GM19452 (cell line): Measurements from ENCODE around the gene PYGO1.
"Not testable (repeated sequence)": the region's sequence is repeated elsewhere in the genome, so short reads cannot be mapped to it uniquely, and the experiment has no call there.

Experiments used
- ATAC-seq: cut with Tn5 transposase; IDR thresholded peaks from one replicate; pipeline ENCODE4 v1.9.1; 2021; ENCODE audit not compliant: unreplicated experiment

Gene PYGO1

GRCh38 chr15:55573224-55573623 is 14.9 kb downstream of the PYGO1 start:
- ATAC-seq: no peak

DNA sequence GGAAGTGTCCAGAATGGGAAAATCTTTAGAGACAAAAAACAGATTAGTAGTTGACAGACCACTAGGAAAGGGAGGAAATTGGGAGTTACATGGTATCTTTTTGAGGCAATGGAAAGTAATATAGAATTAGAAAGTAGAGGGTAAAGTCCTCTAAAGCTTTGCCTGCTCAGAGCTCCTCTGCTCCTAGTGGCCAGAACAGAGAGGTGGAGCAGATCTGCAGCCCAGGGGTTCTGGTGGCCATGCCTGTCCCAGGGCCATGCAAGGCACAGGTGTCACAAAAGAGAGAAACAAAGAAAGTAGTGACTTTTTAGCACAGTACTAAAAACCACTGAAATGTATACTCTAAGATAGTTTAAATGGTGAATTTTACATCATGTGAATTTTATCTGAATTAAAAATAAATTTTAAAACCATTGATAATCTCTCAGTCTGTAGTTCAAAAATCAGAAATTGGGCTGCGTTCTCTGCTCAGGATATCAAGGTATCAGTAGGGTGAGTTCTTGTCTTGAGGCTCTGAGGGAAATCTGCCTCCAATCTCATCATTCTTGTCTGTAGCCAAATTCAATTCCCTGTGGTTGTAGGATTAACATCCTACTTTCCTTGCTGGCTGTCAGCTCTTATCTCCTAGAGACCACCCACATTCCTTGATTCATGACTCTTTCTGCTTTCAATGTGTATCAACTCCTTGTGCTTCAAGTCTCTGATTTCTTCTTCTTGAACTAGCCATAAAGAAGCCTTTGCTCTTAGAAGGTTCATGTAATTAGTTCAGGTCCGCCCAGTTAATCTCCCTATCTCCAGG is 23.6 kb downstream of the PYGO1 start:
- no peak for ATAC-seq

DNA sequence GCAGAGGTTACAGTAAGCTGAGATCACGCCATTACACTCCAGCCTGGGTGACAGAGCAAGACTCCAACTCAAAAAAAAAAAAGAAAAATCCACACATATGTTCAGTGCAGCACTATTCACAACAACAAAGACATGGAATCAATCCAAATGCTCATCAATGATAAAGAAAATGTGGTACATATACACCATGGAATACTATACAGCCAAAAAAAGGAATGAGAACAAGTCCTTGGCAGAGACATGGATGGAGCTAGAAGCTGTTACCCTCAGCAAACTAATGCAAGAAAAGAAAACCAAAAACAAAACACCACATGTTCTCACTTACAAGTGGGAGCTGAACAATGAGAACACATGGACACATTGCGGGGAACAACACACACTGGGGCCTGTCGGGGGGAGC is 25.5 kb downstream of the PYGO1 start:
- no peak for ATAC-seq

DNA sequence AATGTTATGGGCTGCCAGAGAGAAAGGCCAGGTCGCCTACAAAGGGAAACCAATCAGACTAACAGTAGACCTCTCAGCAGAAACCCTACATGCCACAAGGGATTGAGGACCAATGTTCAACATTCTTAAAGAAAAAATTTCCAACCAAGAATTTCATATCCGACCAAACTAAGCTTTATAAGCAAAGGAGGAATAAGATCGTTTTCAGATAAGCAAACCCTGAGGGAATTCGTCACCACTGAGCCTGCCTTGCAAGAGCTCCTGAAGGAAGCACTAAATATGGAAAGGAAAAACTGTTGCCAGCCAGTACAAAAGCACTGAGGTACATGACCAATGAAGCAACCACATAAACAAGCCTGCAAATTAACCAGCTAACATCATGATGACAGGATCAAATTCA is 33.1 kb downstream of the PYGO1 start:
- no peak for ATAC-seq

DNA sequence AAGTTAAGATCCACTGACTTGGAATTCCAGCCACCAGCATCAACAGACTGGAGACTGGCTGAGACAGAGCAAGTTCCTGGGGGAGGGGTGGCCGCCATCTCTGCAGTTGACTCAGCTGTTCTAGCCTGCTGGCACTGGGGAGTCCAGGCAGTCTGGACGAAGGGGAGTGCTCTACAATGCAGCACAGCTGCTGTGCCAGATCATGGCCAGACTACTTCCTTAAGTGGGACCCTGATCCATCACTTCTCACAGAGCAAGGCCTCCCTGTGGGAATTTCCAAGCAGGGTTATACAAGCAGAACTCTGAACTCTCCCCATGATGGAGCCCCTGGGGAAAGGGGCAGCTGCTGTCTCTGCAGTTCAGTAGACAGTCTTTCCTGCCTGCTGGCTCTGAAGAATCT is 35.2 kb downstream of the PYGO1 start:
- ATAC-seq: no peak

- no peak for ATAC-seq
These were observed 35.7 kb downstream of the PYGO1 start for GRCh38 chr15:55552451-55552850.

DNA sequence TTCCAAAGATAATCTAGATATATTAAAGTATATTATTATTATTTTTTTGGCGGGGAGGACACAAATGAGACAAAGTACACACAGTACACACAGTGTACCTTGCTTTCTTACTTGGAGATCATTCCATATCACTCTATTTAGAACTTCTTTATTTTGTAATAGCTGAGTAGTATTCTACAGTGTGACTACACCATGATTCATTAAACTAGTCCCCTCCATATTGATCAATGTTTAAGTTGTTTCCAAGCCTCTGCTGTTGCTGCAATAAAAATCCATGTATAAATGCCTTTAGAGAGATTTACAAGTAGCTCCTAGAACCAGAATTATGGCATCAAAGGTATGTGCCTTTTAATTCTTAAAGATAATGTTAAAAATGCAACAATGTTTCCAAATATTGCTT is 38.8 kb downstream of the PYGO1 start:
- ATAC-seq: no peak

GRCh38 chr15:55546718-55547117 is 41.4 kb downstream of the PYGO1 start:
- ATAC-seq: no peak

GRCh38 chr15:55535436-55535835 is 52.7 kb downstream of the PYGO1 start:
- no peak for ATAC-seq

- ATAC-seq: no peak
These were observed 55.2 kb downstream of the PYGO1 start for GRCh38 chr15:55532944-55533343.

GRCh38 chr15:55530861-55531313 is 57.3 kb downstream of the PYGO1 start:
- no peak for ATAC-seq

DNA sequence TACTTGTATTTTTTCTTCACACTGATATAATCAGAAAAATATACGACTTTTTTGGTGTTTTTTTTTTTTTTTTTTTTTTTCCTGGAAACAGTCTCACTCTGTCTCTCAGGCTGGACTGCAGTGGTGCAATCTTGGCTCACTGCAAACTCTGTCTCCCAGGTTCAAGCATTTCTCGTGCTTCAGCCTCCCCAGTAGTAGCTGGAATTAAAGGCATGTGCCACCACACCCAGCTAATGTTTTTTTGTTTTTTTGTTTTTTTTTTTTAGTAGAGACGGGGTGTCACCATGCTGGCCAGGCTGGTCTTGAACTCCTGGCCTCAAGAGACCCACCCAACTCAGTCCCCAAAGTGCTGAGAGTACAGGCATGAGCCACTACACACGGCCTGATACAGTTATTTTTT is 59.3 kb downstream of the PYGO1 start:
- ATAC-seq: no peak

GRCh38 chr15:55527150-55527549 is 61.0 kb downstream of the PYGO1 start:
- ATAC-seq: no peak

DNA sequence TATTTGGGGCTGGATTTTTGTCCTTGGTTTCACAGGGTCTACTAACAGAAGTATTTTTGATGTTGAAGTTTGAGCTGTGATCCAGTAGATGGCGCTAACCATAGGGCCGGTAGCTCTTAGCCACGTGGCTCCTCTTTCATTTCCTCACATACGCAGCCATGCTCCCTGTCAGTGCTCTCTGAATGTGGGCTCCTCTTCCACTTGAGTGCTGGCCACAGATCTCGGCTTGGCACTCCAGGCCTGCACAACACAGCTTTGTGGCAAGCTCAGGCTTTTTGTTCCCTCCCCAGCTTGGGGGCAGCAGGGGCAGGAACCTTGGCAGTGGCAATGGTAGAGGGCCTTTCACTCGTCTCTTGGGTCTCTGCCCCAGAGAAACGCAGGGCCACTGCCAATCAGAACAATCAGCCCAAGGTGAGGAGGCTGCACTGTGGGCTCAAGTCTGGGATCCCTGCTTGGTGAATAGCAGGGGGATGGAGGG is 61.5 kb downstream of the PYGO1 start:
- no peak for ATAC-seq

GRCh38 chr15:55522742-55523450 is 65.2 kb downstream of the PYGO1 start:
- no peak for ATAC-seq

- no peak for ATAC-seq
These were observed 69.5 kb downstream of the PYGO1 start for GRCh38 chr15:55518641-55519040.

- no peak for ATAC-seq
These were observed 70.1 kb downstream of the PYGO1 start for GRCh38 chr15:55518009-55518408.

DNA sequence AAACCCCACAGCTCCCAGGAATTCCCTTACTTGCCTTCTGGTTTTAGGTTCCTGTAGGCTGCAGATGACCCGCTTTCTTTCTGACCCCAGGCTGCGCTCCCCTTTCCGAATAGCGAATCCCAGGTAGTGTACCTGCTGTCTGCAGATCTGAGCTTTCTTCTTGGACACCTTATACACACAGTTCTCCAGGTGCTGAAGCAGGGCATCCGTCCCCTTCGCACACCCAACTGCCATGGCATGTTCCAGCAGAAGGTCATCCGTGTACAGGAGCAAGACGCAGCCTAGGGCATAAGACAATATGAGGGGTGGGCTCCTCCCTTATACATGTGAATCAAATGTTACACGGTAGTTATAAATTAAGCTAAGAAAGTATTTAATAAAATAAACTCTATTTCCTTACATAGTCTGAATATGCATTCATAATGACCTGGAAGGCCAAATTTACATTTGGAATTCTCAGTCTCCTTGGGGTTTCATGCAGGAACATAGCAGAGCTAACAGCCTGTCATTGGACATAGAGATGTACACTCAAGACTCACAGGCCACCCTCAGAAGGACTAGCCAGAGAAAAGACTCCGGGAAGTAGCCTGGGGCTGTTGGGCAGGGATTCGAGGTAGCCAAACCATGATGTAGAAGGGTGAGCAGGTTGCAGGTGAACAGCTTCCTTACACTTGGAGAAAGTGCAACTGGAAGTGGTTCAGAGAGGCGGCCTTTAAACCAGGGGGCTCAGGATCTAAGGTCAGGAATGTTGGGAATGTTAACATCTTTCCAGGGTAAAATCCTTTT is 72.0 kb downstream of the PYGO1 start:
- no peak for ATAC-seq

GRCh38 chr15:55515491-55515890 is 72.7 kb downstream of the PYGO1 start:
- no peak for ATAC-seq

DNA sequence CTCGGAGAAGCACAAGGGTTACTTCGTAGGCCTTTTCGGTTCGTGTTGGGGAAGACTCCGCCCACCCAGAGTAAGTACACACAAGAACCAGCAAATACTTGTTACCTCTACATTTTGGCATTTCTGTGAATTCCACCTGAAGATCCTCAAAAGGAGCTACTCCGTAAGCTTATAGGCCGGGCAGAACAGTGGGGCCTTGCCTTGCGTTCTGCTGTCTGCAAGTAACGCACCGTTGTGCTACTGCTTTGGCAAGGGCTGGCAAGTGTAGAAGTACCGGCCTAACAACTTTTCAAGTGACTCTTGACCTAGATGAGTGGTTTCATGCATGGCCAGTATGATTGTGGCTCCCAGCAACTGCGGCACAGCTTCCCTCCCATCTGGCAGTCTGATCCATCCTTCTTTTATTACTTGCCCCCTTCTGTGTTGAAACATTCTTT is 73.7 kb downstream of the PYGO1 start:
- ATAC-seq: no peak

- not testable (repeated sequence) for ATAC-seq
These were observed 74.3 kb downstream of the PYGO1 start for GRCh38 chr15:55513621-55514413.
